Activated T-helper 17 cell treated with anti-CD3 and anti-CD28 coated beads, Interleukin-2, amount 50 U/mL, for 72 hours (primary cell): ENCODE measurements around the gene GJC1. TPM values are rescaled to one million over a fixed set of nuclear protein-coding genes. Genes with fewer than 3 reads are reported as not detected.

ENCODE experiments used
- ATAC-seq: fragments of 150-1000 bp; cut with Tn5 transposase; replicated peaks from 2 replicates; pipeline ENCODE4 v1.10.0; 2021; ENCODE audit warnings: mild to moderate bottlenecking, moderate library complexity
- H3K27ac Mint-ChIP-seq: one replicate; pipeline ENCODE4 v1.8.0; 2022; ENCODE audit warnings: mixed read lengths
- H3K27me3 Mint-ChIP-seq: one replicate; pipeline ENCODE4 v1.8.0; 2022; ENCODE audit warnings: mixed read lengths
- H3K36me3 Mint-ChIP-seq: one replicate; pipeline ENCODE4 v1.8.0; 2022; ENCODE audit warnings: low read depth, mild to moderate bottlenecking, mixed read lengths
- H3K4me1 Mint-ChIP-seq: one replicate; pipeline ENCODE4 v1.8.0; 2022; ENCODE audit warnings: mixed read lengths
- H3K4me3 Mint-ChIP-seq: one replicate; pipeline ENCODE4 v1.8.0; 2022; ENCODE audit warnings: mild to moderate bottlenecking, mixed read lengths
- H3K9me3 Mint-ChIP-seq: one replicate; pipeline ENCODE4 v1.8.0; 2022; ENCODE audit warnings: mixed read lengths
- total RNA-seq, 2 donors: library from RNA; stranded (reverse); gene quantifications; one replicate each; pipeline ENCODE4 v1.2.3, GENCODE V29; 2022

GJC1 gene
- total RNA-seq, 2 donors from 2014 or later = 2.4 to 3.4 TPM

GRCh38 chr17:44770166-44770925 lies 59.7 kb downstream of the GJC1 start:
- Mint-ChIP-seq H3K36me3 (no peaks in the 10 kb centered on the region), H3K27me3 (no peaks in the 10 kb centered on the region), H3K27ac (no peak overlapping the region), H3K9me3 (no peaks in the 10 kb centered on the region), H3K4me1 (no peaks in the 10 kb centered on the region), H3K4me3 (no peak overlapping the region)
- no peak for ATAC-seq

GRCh38 chr17:44769647-44770084 lies 60.4 kb downstream of the GJC1 start:
- Mint-ChIP-seq H3K9me3 (no peaks in the 10 kb centered on the region), H3K36me3 (no peaks in the 10 kb centered on the region), H3K27ac (no peak overlapping the region), H3K4me3 (no peak overlapping the region), H3K27me3 (no peaks in the 10 kb centered on the region), H3K4me1 (no peaks in the 10 kb centered on the region)
- ATAC-seq = no peak

- H3K36me3 Mint-ChIP-seq = no peaks in the 10 kb centered on the region
- H3K27ac Mint-ChIP-seq = no peak overlapping the region
- H3K4me1 Mint-ChIP-seq = no peaks in the 10 kb centered on the region
- no peak overlapping the region for H3K4me3 Mint-ChIP-seq
- ATAC-seq = no peak
- H3K9me3 Mint-ChIP-seq = no peaks in the 10 kb centered on the region
- no peaks in the 10 kb centered on the region for H3K27me3 Mint-ChIP-seq
Observed at GRCh38 chr17:44769230-44769629, 60.9 kb downstream of the GJC1 start.

GRCh38 chr17:44768505-44769142 lies 61.5 kb downstream of the GJC1 start:
- ATAC-seq = no peak
- Mint-ChIP-seq H3K36me3 (no peaks in the 10 kb centered on the region), H3K27me3 (no peaks in the 10 kb centered on the region), H3K9me3 (no peaks in the 10 kb centered on the region), H3K4me1 (no peaks in the 10 kb centered on the region), H3K4me3 (no peak overlapping the region), H3K27ac (no peak overlapping the region)

GRCh38 chr17:44767493-44767892 lies 62.6 kb downstream of the GJC1 start:
- Mint-ChIP-seq H3K36me3 (no peaks in the 10 kb centered on the region), H3K9me3 (no peaks in the 10 kb centered on the region), H3K27ac (no peak overlapping the region), H3K27me3 (no peaks in the 10 kb centered on the region), H3K4me3 (no peak overlapping the region), H3K4me1 (no peaks in the 10 kb centered on the region)
- no peak for ATAC-seq

- H3K9me3 Mint-ChIP-seq = no peaks in the 10 kb centered on the region
- H3K27me3 Mint-ChIP-seq = peaks cover under 1% of the 10 kb centered on the region
- H3K36me3 Mint-ChIP-seq = no peaks in the 10 kb centered on the region
- no peak overlapping the region for H3K4me3 Mint-ChIP-seq
- no peaks in the 10 kb centered on the region for H3K4me1 Mint-ChIP-seq
- ATAC-seq = no peak
- H3K27ac Mint-ChIP-seq = no peak overlapping the region
Observed at GRCh38 chr17:44766409-44767038, 63.6 kb downstream of the GJC1 start.

- H3K36me3 Mint-ChIP-seq = no peaks in the 10 kb centered on the region
- H3K27me3 Mint-ChIP-seq = peaks cover 6% of the 10 kb centered on the region
- ATAC-seq = no peak
- no peak overlapping the region for H3K27ac Mint-ChIP-seq
- H3K4me3 Mint-ChIP-seq = no peak overlapping the region
- H3K9me3 Mint-ChIP-seq = no peaks in the 10 kb centered on the region
- H3K4me1 Mint-ChIP-seq = no peaks in the 10 kb centered on the region
Observed at GRCh38 chr17:44765965-44766364, 64.1 kb downstream of the GJC1 start.

GRCh38 chr17:44763170-44763569 lies 66.9 kb downstream of the GJC1 start:
- Mint-ChIP-seq H3K27me3 (peaks cover 14% of the 10 kb centered on the region), H3K4me3 (no peak overlapping the region), H3K9me3 (no peaks in the 10 kb centered on the region), H3K4me1 (no peaks in the 10 kb centered on the region), H3K36me3 (no peaks in the 10 kb centered on the region), H3K27ac (no peak overlapping the region)
- ATAC-seq = no peak

GRCh38 chr17:44761932-44762810 lies 67.9 kb downstream of the GJC1 start:
- Mint-ChIP-seq H3K4me1 (no peaks in the 10 kb centered on the region), H3K36me3 (no peaks in the 10 kb centered on the region), H3K27me3 (peaks cover 20% of the 10 kb centered on the region), H3K4me3 (no peak overlapping the region), H3K27ac (no peak overlapping the region), H3K9me3 (no peaks in the 10 kb centered on the region)
- ATAC-seq = no peak

- Mint-ChIP-seq H3K4me1 (no peaks in the 10 kb centered on the region), H3K9me3 (no peaks in the 10 kb centered on the region), H3K27me3 (peaks cover 22% of the 10 kb centered on the region), H3K27ac (no peak overlapping the region), H3K36me3 (no peaks in the 10 kb centered on the region), H3K4me3 (no peak overlapping the region)
- no peak for ATAC-seq
Observed at GRCh38 chr17:44760474-44761308, 69.4 kb downstream of the GJC1 start.

GRCh38 chr17:44759916-44760243 lies 70.2 kb downstream of the GJC1 start:
- H3K4me3 Mint-ChIP-seq = no peak overlapping the region
- no peak overlapping the region for H3K27ac Mint-ChIP-seq
- H3K9me3 Mint-ChIP-seq = no peaks in the 10 kb centered on the region
- peaks cover 22% of the 10 kb centered on the region for H3K27me3 Mint-ChIP-seq
- no peaks in the 10 kb centered on the region for H3K4me1 Mint-ChIP-seq
- no peak for ATAC-seq
- H3K36me3 Mint-ChIP-seq = no peaks in the 10 kb centered on the region

- Mint-ChIP-seq H3K9me3 (no peaks in the 10 kb centered on the region), H3K4me3 (no peak overlapping the region), H3K4me1 (no peaks in the 10 kb centered on the region), H3K36me3 (no peaks in the 10 kb centered on the region), H3K27ac (no peak overlapping the region), H3K27me3 (peaks cover 22% of the 10 kb centered on the region)
- ATAC-seq = peak; percentile 9
Observed at GRCh38 chr17:44759086-44759915, 70.8 kb downstream of the GJC1 start.

GRCh38 chr17:44758414-44759085 lies 71.5 kb downstream of the GJC1 start, which contains the start of gene ADAM11:
Gene ADAM11 (plus strand): TSS chr17:44758988. CDS start chr17:44759200, 212 bp downstream.
- Mint-ChIP-seq H3K9me3 (no peaks in the 10 kb centered on the region), H3K36me3 (no peaks in the 10 kb centered on the region), H3K4me1 (no peaks in the 10 kb centered on the region), H3K27me3 (peaks cover 25% of the 10 kb centered on the region), H3K27ac (no peak within 1 kb of the TSS), H3K4me3 (peak within 1 kb of the TSS; percentile 51)
- ATAC-seq = peak; percentile 9
